Ovary (tissue), 3 donors: Measurements from ENCODE around the gene SHF.

ENCODE experiments used
- POLR2A ChIP-seq: fragments of 450-650 bp; IDR thresholded peaks from one replicate; pipeline ENCODE4 v1.6.1; 2017; ENCODE audit warnings: antibody characterized with exemption, mild to moderate bottlenecking, moderate library complexity
- TF ChIP-seq, protein P1 (sequence below), 3 donors: fragments of 450-650 bp in 2 of 3; fragments of 200-600 bp in 1 of 3; IDR thresholded peaks; one replicate each; pipeline versions ENCODE4 v1.5.1 to v1.8.0; 2016 to 2022; ENCODE audit warnings: antibody characterized with exemption in 3 of 3, mild to moderate bottlenecking in 1 of 3
- donor health status: DM: no; HTN: no; CAD: no.

DNA sequence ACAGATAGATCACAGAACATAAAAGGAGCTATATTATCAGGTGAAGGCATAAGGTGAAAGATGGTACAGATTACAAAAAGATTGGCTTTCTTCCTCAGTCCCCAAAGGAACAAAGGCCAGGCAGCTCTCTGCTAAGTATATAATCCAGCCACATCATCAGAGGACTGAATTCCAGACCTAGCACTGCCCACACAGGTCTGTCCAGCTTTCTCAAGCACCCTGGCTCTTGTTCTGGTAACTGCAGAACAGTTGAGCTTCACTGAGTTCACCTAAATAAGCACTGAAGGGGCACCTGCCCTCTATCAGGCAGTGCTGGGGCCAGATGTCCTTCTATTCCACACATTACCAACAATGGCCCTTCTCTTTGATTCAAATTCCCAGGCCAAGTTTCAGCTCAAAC, 64.4 kb downstream of the SHF start:
- TF ChIP-seq, protein P1, sequence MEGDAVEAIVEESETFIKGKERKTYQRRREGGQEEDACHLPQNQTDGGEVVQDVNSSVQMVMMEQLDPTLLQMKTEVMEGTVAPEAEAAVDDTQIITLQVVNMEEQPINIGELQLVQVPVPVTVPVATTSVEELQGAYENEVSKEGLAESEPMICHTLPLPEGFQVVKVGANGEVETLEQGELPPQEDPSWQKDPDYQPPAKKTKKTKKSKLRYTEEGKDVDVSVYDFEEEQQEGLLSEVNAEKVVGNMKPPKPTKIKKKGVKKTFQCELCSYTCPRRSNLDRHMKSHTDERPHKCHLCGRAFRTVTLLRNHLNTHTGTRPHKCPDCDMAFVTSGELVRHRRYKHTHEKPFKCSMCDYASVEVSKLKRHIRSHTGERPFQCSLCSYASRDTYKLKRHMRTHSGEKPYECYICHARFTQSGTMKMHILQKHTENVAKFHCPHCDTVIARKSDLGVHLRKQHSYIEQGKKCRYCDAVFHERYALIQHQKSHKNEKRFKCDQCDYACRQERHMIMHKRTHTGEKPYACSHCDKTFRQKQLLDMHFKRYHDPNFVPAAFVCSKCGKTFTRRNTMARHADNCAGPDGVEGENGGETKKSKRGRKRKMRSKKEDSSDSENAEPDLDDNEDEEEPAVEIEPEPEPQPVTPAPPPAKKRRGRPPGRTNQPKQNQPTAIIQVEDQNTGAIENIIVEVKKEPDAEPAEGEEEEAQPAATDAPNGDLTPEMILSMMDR (IDR thresholded peaks at IDR 0.05): no peak
- TF ChIP-seq POLR2A: no peak
